ENCODE results near the gene MELTF. TPM values are rescaled to one million over a fixed set of nuclear protein-coding genes. Genes with fewer than 3 reads are reported as not detected.
A peak's percentile ranks its signal among the peaks of the same experiment; 100 is the strongest.

The MELTF gene
- total and polyA plus RNA-seq, 2 experiments from 2014 or later, result 0.86 to 1.1 TPM

DNA sequence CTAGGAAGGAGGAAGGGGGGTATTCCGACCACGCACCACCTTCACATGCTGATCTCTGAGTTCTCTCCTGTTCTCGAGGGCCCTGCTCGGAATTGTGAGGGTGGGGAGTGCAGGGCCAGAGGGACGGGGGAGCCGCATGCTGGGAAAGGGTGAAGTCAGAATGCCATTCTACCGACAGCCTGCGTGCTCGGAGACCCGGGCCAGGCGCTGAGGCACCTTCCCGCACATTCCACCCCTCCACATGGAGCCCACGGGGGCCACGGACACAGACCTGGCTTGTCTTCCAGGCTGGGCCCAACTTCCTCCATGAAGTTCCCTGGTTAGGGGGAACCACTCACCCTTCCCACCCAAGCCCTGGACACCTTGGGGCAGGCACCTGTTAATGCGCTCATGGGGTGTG is 32.3 kb downstream of the MELTF start:
- Histone ChIP-seq H3K27ac (no peak overlapping the region), H3K4me3 (no peak overlapping the region), H3K9ac (no peak overlapping the region), H3K36me3 (ENCODE audit: low read depth) (no peaks in the 10 kb centered on the region), H3K4me2 (ENCODE audit: unreplicated experiment) (no peak overlapping the region), H3K9me3 (ENCODE audit: low read depth) (no peaks in the 10 kb centered on the region), H3K27me3 (replicated peaks; ENCODE audit: insufficient read depth) (no peaks in the 10 kb centered on the region), H3F3A (ENCODE audit: insufficient read depth) (no peaks in the 10 kb centered on the region), H3K4me1 (ENCODE audit: insufficient read depth) (no peaks in the 10 kb centered on the region), H4K20me1 (ENCODE audit: insufficient read depth) (no peaks in the 10 kb centered on the region), H3K9me2 (ENCODE audit: insufficient read depth) (no peaks in the 10 kb centered on the region), H3K79me2 (ENCODE audit: insufficient read depth) (no peaks in the 10 kb centered on the region), H2AFZ (no peak overlapping the region)
- no peak for DNase-seq
- in situ Hi-C loops (cut with MboI), result loop anchor here (25.0 kb wide), 1 partner anchor 190 kb away; no protein-coding TSS in a partner anchor
- TF ChIP-seq EZH2phosphoT487 (IDR thresholded peaks at IDR 0.05; ENCODE audit: insufficient read depth, low read depth) (no peak), EZH2 (IDR thresholded peaks at IDR 0.05; ENCODE audit: insufficient read depth, poor library complexity, severe bottlenecking) (no peak)
- 88 to 91% methylated on average over 9 to 15 of the region's 15 CpGs for WGBS, 2 experiments (ENCODE audit: low coverage in 1 of 2, low lambda C conversion rate in 2 of 2, missing lambda C conversion rate in 2 of 2)

DNA sequence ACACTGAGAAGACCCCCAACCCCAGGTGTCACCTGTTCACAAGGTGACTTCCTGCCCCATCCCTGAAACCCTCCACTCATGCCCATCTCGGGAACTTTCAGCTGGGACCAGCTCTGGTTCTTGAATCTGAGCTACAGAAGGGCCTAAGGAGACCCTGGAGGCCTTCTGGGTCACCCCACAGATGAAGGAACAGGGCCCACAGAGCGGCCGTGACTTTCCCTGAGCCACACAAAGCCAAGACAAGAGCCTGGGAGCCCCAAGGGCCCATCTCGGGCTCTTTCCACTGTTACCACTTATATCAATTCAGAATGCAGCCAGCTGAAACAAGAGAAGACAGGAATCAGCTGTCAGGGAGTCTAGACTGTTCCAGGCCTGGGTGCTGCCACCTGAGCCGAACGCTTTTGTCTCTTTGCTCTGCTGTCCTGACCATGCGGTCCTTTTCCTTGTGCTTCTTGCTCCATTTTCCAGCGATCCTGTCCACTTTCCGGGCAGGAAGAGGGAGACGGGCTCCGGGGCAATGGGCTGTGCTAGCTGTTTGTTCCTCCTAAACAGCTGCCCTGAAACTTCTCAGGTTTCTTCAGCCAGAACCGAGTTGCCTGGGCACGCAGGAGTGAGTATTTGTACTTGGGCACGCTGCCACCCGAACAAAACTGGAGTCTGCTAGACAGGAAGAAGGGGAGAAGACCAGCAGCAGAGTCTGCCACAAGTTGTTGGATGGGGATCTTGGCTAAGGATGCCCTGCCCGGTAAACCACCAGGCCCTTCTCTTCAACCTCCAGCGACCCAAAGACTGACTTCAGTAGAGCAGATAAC is 33.0 kb downstream of the MELTF start:
- 75 to 85% methylated on average over 17 of the region's 17 CpGs for WGBS, 2 experiments (ENCODE audit: low coverage in 1 of 2, low lambda C conversion rate in 2 of 2, missing lambda C conversion rate in 2 of 2)
- H2AFZ ChIP-seq, result no peak overlapping the region
- no peaks in the 10 kb centered on the region for H3K9me3 ChIP-seq (ENCODE audit: low read depth)

DNA sequence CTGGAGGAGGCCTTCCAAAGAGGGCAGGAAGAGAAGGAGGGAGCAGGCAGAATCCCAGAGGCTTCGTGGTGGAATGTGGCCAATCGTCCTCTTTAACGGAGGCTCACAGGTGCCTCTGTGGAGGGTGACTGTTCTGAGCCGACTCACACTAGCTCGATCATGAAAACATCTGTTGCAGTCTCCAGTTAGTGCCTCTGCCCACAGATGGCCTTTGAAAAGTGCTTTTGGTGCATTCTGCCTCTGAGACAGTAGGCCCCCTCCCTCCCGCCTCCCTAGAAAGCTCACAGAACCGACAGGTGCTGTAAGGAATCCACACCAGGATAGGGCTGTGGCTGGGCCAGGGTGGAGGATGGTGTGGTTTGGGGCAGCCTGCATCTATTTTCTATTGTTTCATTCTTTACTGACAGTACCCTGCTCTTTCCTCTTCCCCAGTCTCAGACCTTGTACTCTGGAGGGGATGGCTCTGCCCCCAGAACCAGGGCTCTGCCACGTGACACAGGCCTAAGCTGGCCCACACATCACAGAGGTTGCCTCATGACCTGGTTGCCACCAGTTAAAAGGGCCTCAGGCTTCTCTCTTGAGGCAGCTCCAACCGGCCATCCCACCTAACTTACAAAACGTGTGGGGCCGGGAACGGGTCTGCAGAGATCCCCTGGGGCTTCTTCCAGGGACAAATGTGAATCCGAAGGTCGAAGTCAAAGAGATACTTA is 33.8 kb downstream of the MELTF start:
- H3K36me3 ChIP-seq (ENCODE audit: low read depth), result no peaks in the 10 kb centered on the region
- H3K4me2 ChIP-seq (ENCODE audit: unreplicated experiment), result no peak overlapping the region
- H3F3A ChIP-seq (ENCODE audit: insufficient read depth), result no peaks in the 10 kb centered on the region
- no peaks in the 10 kb centered on the region for H3K9me3 ChIP-seq (ENCODE audit: low read depth)
- H4K20me1 ChIP-seq (ENCODE audit: insufficient read depth), result no peaks in the 10 kb centered on the region
- no peaks in the 10 kb centered on the region for H3K27me3 ChIP-seq (replicated peaks; ENCODE audit: insufficient read depth)
- no peak overlapping the region for H3K4me3 ChIP-seq
- no peak overlapping the region for H3K9ac ChIP-seq
- no peaks in the 10 kb centered on the region for H3K4me1 ChIP-seq (ENCODE audit: insufficient read depth)
- H3K79me2 ChIP-seq (ENCODE audit: insufficient read depth), result no peaks in the 10 kb centered on the region
- peak; percentile 8 for DNase-seq
- WGBS, 2 experiments (ENCODE audit: low coverage in 1 of 2, low lambda C conversion rate in 2 of 2, missing lambda C conversion rate in 2 of 2), result 57 to 68% methylated on average over 14 of the region's 14 CpGs
- no peak overlapping the region for H2AFZ ChIP-seq
- no peak overlapping the region for H3K27ac ChIP-seq
- TF ChIP-seq EZH2 (IDR thresholded peaks at IDR 0.05; ENCODE audit: insufficient read depth, poor library complexity, severe bottlenecking) (no peak), EZH2phosphoT487 (IDR thresholded peaks at IDR 0.05; ENCODE audit: insufficient read depth, low read depth) (no peak)
- in situ Hi-C loops (cut with MboI), result loop anchor here (25.0 kb wide), 1 partner anchor 192 kb away; no protein-coding TSS in a partner anchor
- no peaks in the 10 kb centered on the region for H3K9me2 ChIP-seq (ENCODE audit: insufficient read depth)

More for the DNA sequence above, 33.0 kb downstream of the MELTF start:
- no peak for DNase-seq
- Histone ChIP-seq H3K9ac (no peak overlapping the region), H3K27me3 (replicated peaks; ENCODE audit: insufficient read depth) (no peaks in the 10 kb centered on the region), H3K27ac (no peak overlapping the region), H3K36me3 (ENCODE audit: low read depth) (no peaks in the 10 kb centered on the region), H3F3A (ENCODE audit: insufficient read depth) (no peaks in the 10 kb centered on the region), H3K4me3 (no peak overlapping the region), H3K9me2 (ENCODE audit: insufficient read depth) (no peaks in the 10 kb centered on the region), H4K20me1 (ENCODE audit: insufficient read depth) (no peaks in the 10 kb centered on the region), H3K4me2 (ENCODE audit: unreplicated experiment) (no peak overlapping the region), H3K79me2 (ENCODE audit: insufficient read depth) (no peaks in the 10 kb centered on the region), H3K4me1 (ENCODE audit: insufficient read depth) (no peaks in the 10 kb centered on the region)
- TF ChIP-seq EZH2phosphoT487 (IDR thresholded peaks at IDR 0.05; ENCODE audit: insufficient read depth, low read depth) (no peak), EZH2 (IDR thresholded peaks at IDR 0.05; ENCODE audit: insufficient read depth, poor library complexity, severe bottlenecking) (no peak)
- in situ Hi-C loops (cut with MboI), result loop anchor here (25.0 kb wide), 1 partner anchor 191 kb away; no protein-coding TSS in a partner anchor

DNA sequence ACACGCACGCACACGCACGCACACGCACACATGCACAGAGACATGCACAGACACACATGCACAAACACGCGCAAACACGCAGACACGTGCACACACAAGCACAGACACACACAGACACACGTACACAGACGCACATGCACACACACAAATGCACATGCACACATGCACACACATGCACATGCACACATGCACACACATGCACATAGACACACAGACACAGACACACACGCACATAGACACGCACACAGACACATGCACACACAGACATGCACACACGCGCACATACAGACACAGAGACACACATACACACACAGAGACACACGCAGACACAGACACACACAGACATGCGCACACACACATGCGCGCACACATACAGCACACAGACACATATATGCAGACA is 34.6 kb downstream of the MELTF start:
- H3K27me3 ChIP-seq (replicated peaks; ENCODE audit: insufficient read depth), result no peaks in the 10 kb centered on the region
- in situ Hi-C loops (cut with MboI), result loop anchor here (25.0 kb wide), 1 partner anchor 192 kb away; no protein-coding TSS in a partner anchor
- H3K9me3 ChIP-seq (ENCODE audit: low read depth), result no peaks in the 10 kb centered on the region
- H3K27ac ChIP-seq, result no peak overlapping the region
- 0 out of 2 replicates have a peak, but pooled peaks cover under 1% of the 10 kb centered on the region for H3K4me1 ChIP-seq (ENCODE audit: insufficient read depth)
- H3K9ac ChIP-seq, result no peak overlapping the region
- no peak for TF ChIP-seq EZH2 (IDR thresholded peaks at IDR 0.05; ENCODE audit: insufficient read depth, poor library complexity, severe bottlenecking)
- TF ChIP-seq EZH2phosphoT487 (IDR thresholded peaks at IDR 0.05; ENCODE audit: insufficient read depth, low read depth), result no peak
- WGBS, 2 experiments (ENCODE audit: low coverage in 1 of 2, low lambda C conversion rate in 2 of 2, missing lambda C conversion rate in 2 of 2), result 87 to 88% methylated on average over 19 of the region's 19 CpGs
- no peaks in the 10 kb centered on the region for H3K79me2 ChIP-seq (ENCODE audit: insufficient read depth)
- no peaks in the 10 kb centered on the region for H4K20me1 ChIP-seq (ENCODE audit: insufficient read depth)
- no peak overlapping the region for H3K4me2 ChIP-seq (ENCODE audit: unreplicated experiment)
- no peaks in the 10 kb centered on the region for H3K9me2 ChIP-seq (ENCODE audit: insufficient read depth)
- H3K4me3 ChIP-seq, result no peak overlapping the region
- no peak overlapping the region for H2AFZ ChIP-seq
- no peaks in the 10 kb centered on the region for H3F3A ChIP-seq (ENCODE audit: insufficient read depth)
- DNase-seq, result no peak
- H3K36me3 ChIP-seq (ENCODE audit: low read depth), result no peaks in the 10 kb centered on the region

All from GM23248 (cell line).